Left lung (tissue), 10 donors: ENCODE results near the gene ETV3. TPM values are rescaled to one million over a fixed set of nuclear protein-coding genes. Genes with fewer than 3 reads are reported as not detected.
A peak's percentile ranks its signal among the peaks of the same experiment; 100 is the strongest.
"Not testable (repeated sequence)": the region's sequence is repeated elsewhere in the genome, so short reads cannot be mapped to it uniquely, and the experiment has no call there.

ENCODE experiments used
- ATAC-seq: fragments of 200-7000 bp; cut with Tn5 transposase; one replicate; pipeline ENCODE4 v1.9.1; 2020; ENCODE audit warnings: moderate library complexity
- DNase-seq, 4 donors: peaks; one replicate each; pipeline ENCODE4 v3.0.0-alpha.2; 2013 to 2020
- H3K27ac ChIP-seq, 2 donors: fragments of 200-600 bp; sonication (generic) in 1 of 2; one replicate each; pipeline versions ENCODE4 v1.5.0 to v1.8.0; 2020 to 2021
- H3K27me3 ChIP-seq, 2 donors: fragments of 200-600 bp; sonication (generic) in 1 of 2; one replicate each; pipeline versions ENCODE4 v1.5.0 to v1.8.0; 2020 to 2021
- H3K36me3 ChIP-seq, 2 donors: fragments of 200-600 bp; sonication (generic) in 1 of 2; one replicate each; pipeline versions ENCODE4 v1.5.0 to v1.8.0; 2020 to 2021
- H3K4me1 ChIP-seq, 2 donors: fragments of 200-600 bp; one replicate each; pipeline ENCODE4 v1.8.0; 2021
- H3K4me3 ChIP-seq, 2 donors: fragments of 200-600 bp; sonication (generic) in 1 of 2; one replicate each; pipeline versions ENCODE4 v1.5.0 to v1.8.0; 2020 to 2021; ENCODE audit warnings: mild to moderate bottlenecking in 1 of 2
- H3K9me3 ChIP-seq, 2 donors: fragments of 200-600 bp; sonication (generic) in 1 of 2; one replicate each; pipeline versions ENCODE4 v1.5.0 to v1.8.0; 2020 to 2021
- intact Hi-C, 2 donors: fragments of 100-400 bp; cut with DNase I; formaldehyde crosslinking; loops; one replicate each; pipeline versions ENCODE4 v1.11.2 to v1.14.2; 2022
- polyA plus RNA-seq, 6 donors: library from polyadenylated mRNA; unstranded; fragments of 120-200 nt; gene quantifications; one replicate each; pipeline ENCODE4 v1.2.1, GENCODE V29; 2013; ENCODE audit not compliant: insufficient read length in 6 of 6
- total RNA-seq, 2 donors: library from RNA; stranded (reverse); fragmentation: NEBNext Ultra II Directional; extraction: Animal tissue kit (Norgen Biotek cat#: 25700); gene quantifications; one replicate each; pipeline ENCODE4 v1.2.1, GENCODE V29; 2021
- TF ChIP-seq, protein P1 (sequence below), 2 donors: fragments of 200-600 bp; sonication (generic) in 1 of 2; IDR thresholded peaks; one replicate each; pipeline versions ENCODE4 v1.5.0 to v1.8.0; 2021; ENCODE audit warnings: antibody characterized with exemption in 2 of 2
- donor health status: DM: no; HTN: yes; CAD: no.
- donor health status: DM: no; HTN: no; CAD: no.

ETV3 gene
- total and polyA plus RNA-seq, 8 donors, result 22.6 to 28.2 (median 25.0) TPM

DNA sequence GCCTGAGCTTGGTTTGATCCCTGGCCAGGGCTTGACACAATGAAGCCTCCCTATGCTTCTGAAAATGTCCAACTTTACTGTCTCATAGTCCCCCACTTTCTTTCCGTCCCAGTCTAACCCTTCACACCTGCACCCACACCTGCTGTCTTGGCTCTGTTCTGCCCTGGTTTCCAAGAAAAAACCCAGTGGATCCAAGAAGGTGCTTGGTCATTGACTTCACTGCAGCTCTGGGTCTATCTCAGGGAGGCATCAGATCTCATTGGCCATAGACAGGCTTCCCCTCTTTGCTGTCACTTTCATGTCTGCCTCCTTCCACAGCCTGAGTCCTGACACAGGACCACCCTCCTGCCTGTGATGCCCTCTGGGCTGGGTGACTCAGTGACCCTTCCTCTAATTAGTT is 37.8 kb upstream of the ETV3 start:
- no peak overlapping the region for H3K27ac ChIP-seq
- ATAC-seq (no peak), DNase-seq (no peak)
- H3K4me1 ChIP-seq, result no peaks in the 10 kb centered on the region
- no peaks in the 10 kb centered on the region for H3K36me3 ChIP-seq
- no peaks in the 10 kb centered on the region for H3K9me3 ChIP-seq
- H3K27me3 ChIP-seq, result no peaks in the 10 kb centered on the region
- intact Hi-C loops, result no loop called here
- TF ChIP-seq, protein P1, sequence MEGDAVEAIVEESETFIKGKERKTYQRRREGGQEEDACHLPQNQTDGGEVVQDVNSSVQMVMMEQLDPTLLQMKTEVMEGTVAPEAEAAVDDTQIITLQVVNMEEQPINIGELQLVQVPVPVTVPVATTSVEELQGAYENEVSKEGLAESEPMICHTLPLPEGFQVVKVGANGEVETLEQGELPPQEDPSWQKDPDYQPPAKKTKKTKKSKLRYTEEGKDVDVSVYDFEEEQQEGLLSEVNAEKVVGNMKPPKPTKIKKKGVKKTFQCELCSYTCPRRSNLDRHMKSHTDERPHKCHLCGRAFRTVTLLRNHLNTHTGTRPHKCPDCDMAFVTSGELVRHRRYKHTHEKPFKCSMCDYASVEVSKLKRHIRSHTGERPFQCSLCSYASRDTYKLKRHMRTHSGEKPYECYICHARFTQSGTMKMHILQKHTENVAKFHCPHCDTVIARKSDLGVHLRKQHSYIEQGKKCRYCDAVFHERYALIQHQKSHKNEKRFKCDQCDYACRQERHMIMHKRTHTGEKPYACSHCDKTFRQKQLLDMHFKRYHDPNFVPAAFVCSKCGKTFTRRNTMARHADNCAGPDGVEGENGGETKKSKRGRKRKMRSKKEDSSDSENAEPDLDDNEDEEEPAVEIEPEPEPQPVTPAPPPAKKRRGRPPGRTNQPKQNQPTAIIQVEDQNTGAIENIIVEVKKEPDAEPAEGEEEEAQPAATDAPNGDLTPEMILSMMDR (IDR thresholded peaks at IDR 0.05), result no peak
- no peak overlapping the region for H3K4me3 ChIP-seq

DNA sequence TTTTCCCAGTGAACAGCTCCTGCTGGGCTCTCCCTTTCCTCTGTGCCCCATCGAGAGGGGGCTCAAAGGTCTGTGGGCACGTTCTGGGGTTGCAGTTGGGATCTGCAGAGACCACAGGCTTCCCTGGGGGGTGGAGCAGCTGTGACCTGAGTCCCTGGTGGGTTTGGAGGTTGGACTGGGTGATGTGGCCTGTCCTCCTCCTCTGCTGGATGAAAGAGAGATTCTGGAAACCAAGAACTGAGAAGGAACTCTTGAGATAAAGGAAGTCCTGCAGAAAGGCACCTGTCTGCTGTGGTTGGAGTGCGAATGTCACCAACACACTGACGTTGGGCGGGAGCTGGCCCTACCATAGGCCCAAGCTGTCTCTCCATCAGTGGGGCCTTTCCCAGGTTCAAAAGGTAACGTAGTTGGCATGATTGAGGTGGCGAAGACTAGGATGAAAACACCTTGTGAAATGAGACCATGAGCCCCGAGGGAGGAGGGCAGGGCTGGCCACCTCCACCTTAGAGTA is 35.8 kb upstream of the ETV3 start:
- Histone ChIP-seq H3K9me3 (no peaks in the 10 kb centered on the region), H3K4me3 (no peak overlapping the region), H3K27me3 (no peaks in the 10 kb centered on the region), H3K27ac (no peak overlapping the region), H3K36me3 (no peaks in the 10 kb centered on the region), H3K4me1 (no peaks in the 10 kb centered on the region)
- TF ChIP-seq, protein P1 (IDR thresholded peaks at IDR 0.05), result no peak
- intact Hi-C loops, result no loop called here
- ATAC-seq, result no peak
- DNase-seq, result no peak

DNA sequence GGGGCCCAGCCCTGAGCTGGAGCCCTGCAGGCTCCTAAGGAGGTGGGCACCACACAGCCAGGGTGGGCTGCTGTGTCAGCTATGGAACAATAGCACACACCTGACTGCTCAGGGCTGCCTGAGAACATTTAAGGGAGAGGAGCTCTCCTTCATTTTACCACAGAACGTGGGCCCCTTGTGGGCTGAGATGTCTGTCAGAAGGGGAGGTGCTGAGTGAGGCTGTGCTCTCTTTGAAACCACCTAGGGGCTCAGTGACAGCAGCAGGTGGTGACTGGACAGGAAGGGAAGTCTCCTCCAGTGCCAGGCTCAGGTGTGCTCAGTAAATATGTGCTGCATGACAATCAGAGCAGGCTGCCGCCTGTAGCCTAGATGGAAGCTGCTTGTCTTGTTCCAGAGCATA is 35.0 kb upstream of the ETV3 start:
- H3K27me3 ChIP-seq, DNase-seq, intact Hi-C loops, ATAC-seq, H3K36me3 ChIP-seq, H3K4me1 ChIP-seq, H3K4me3 ChIP-seq, H3K9me3 ChIP-seq, H3K27ac ChIP-seq: not testable (repeated sequence)

DNA sequence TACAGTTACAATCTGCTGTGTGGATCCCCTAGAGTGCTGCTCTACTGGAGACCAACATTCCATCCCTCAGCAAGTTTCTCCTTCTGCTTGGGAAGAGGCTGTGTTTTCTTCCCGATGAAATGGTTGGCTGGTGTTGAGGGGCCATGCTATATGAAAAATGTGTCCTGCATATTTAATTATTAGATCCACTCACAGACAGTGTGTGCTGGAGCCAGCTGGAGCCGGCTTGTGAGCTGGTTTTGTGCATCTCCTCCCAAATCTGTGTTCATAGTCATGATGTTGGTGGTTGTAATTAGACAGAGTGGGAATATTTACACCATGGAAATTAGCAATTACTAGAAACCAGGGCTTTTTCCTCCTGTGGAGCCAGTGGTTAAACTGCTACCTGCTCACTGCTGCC is 34.4 kb upstream of the ETV3 start:
- DNase-seq, H3K4me3 ChIP-seq, ATAC-seq, H3K27me3 ChIP-seq, H3K4me1 ChIP-seq, intact Hi-C loops, H3K27ac ChIP-seq, H3K36me3 ChIP-seq, H3K9me3 ChIP-seq: not testable (repeated sequence)

DNA sequence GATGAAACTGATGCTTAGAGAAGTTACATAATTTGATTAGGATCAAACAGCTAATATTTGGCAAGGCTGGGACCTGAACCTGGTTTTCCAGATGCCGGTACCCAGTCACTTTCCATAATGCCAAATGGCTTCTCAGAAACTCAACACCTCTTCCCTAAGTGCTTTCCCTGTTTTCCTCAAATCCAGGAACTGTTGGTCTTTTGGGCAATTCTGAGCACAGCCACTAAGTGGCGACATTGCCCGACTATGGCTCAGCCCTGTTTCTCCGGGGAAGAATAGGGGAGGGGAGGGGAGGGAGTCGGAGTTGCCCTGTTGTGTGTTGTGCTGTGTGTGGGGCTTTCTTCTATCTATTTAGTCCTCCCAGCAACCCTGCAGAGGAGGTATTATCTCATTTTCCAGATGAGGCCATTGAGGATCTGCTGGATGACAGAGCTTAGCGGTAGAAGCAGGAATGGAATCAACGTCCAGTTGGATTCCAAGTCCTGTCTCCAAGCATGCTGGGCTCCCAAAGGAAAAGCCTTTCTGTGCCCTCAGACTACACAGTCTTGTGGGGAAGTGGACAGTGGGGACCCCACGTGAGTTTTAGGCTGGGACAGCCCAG is 33.8 kb upstream of the ETV3 start:
- H3K27me3 ChIP-seq, intact Hi-C loops, H3K4me1 ChIP-seq, H3K9me3 ChIP-seq, DNase-seq, H3K36me3 ChIP-seq, H3K27ac ChIP-seq, H3K4me3 ChIP-seq: not testable (repeated sequence)
- TF ChIP-seq, protein P1 (IDR thresholded peaks at IDR 0.05), result peak; percentile 26 to 33
- ATAC-seq, result peak; percentile 90

DNA sequence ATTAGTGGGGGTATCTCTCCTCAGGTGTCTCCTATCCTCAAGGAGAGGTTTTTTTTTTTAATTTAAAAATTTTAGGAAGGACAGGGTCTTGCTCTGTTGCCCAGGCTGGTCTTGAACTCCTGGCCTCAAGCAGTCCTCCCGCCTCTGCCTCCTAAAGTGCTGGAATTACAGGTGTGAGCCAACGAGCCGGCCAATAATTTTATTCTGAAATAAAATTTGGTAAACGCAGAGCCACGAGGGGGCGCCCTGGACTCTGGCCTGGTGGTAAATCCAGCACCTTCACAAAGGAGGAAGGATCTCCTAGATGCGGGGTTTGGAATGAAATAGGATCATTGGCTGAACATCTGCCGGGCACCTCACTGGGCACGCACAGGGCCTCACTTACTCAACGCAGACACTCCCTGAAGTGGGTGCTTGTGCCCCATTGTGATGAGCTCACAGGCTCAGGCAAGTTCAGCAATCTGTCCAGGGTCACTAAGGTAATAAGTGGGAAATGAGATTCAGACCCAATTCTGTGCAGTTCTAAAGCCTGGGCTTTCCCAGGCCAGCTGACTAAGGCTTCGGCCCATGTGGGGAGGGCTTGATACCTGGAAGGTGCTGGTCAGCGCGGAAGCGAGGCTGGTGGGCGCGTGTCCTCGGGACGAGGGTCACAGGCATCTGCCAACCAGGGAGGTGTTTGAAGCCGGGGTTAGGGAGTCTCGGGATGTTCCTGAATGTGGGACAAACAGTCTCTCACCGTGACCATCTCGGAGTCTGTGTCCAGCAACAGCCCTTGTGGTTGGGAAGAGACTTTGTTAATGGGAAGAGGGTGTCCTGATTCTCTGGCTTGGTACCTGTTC is 32.7 kb upstream of the ETV3 start:
- H3K27me3 ChIP-seq, result no peaks in the 10 kb centered on the region
- no peak overlapping the region for H3K4me3 ChIP-seq
- intact Hi-C loops, result no loop called here
- TF ChIP-seq, protein P1 (IDR thresholded peaks at IDR 0.05), result peak in 1 of 2 donors; percentile 31
- ATAC-seq, result peak; percentile 34
- no peak for DNase-seq
- H3K9me3 ChIP-seq, result no peaks in the 10 kb centered on the region
- no peaks in the 10 kb centered on the region for H3K4me1 ChIP-seq
- no peaks in the 10 kb centered on the region for H3K36me3 ChIP-seq
- H3K27ac ChIP-seq, result no peak overlapping the region
